PC-3 (cell line): Measurements from ENCODE around the gene TAGAP. TPM values are rescaled to one million over a fixed set of nuclear protein-coding genes. Genes with fewer than 3 reads are reported as not detected.

Experiments
- ATAC-seq: fragments of 200-7000 bp; cut with Tn5 transposase; 2 replicates; pipeline ENCODE4 v1.9.1; 2020; ENCODE audit warnings: mild to moderate bottlenecking, moderate library complexity
- BruUV-seq: library from RNA; stranded (reverse); fragments of 400-500 nt; replicated peaks from 2 replicates; lab custom pipeline; 2021; lab: Mats Ljungman, UMichigan
- CTCF ChIA-PET: fragments of 300-600 bp; sonication (Branson Sonifier 250); formaldehyde crosslinking; loops from one replicate; lab custom pipeline; 2022; ENCODE audit warnings: antibody characterized with exemption; lab: Charles Lee
- POLR2A ChIA-PET: fragments of 300-600 bp; sonication (Branson Sonifier 250); formaldehyde crosslinking; loops from one replicate; lab custom pipeline; 2022; ENCODE audit warnings: antibody characterized with exemption; ENCODE audit not compliant: unreplicated experiment; lab: Charles Lee
- DNase-seq: peaks from one replicate; pipeline ENCODE4 v3.0.0-alpha.2; 2015
- H2AFZ ChIP-seq: fragments of 300-600 bp; sonication (generic); 2 replicates; pipeline ENCODE4 v1.6.0; 2016; ENCODE audit warnings: antibody characterized with exemption, low read length
- H3F3A ChIP-seq: fragments of 300-600 bp; sonication (generic); one replicate; pipeline ENCODE4 v1.6.0; 2017; ENCODE audit warnings: antibody characterized with exemption, low read length, control low read depth, mild to moderate bottlenecking; ENCODE audit not compliant: unreplicated experiment
- H3K27ac ChIP-seq: fragments of 300-600 bp; sonication (generic); 2 replicates; pipeline ENCODE4 v1.5.1; 2016; ENCODE audit warnings: mild to moderate bottlenecking, low read length
- H3K27me3 ChIP-seq: fragments of 300-600 bp; sonication (generic); 2 replicates; pipeline ENCODE4 v1.6.1; 2016; ENCODE audit warnings: low read length, mixed read lengths
- H3K36me3 ChIP-seq: fragments of 300-600 bp; sonication (generic); 2 replicates; pipeline ENCODE4 v1.6.1; 2016; ENCODE audit warnings: low read depth, mixed run types, low read length, mixed read lengths
- H3K4me1 ChIP-seq: fragments of 300-600 bp; sonication (generic); 2 replicates; pipeline ENCODE4 v1.5.1; 2016; ENCODE audit warnings: low read length; ENCODE audit not compliant: insufficient read depth
- H3K4me2 ChIP-seq: fragments of 300-600 bp; sonication (generic); 2 replicates; pipeline ENCODE4 v1.6.0; 2016; ENCODE audit warnings: low read length
- H3K4me3 ChIP-seq: fragments of 300-600 bp; sonication (generic); 2 replicates; pipeline ENCODE4 v1.5.1; 2016; ENCODE audit warnings: mild to moderate bottlenecking, low read length, mixed read lengths
- H3K79me2 ChIP-seq: fragments of 300-600 bp; sonication (generic); 2 replicates; pipeline ENCODE4 v1.6.1; 2017; ENCODE audit warnings: low read length, mixed read lengths
- H3K9ac ChIP-seq: fragments of 300-600 bp; sonication (generic); 2 replicates; pipeline ENCODE4 v1.6.0; 2016; ENCODE audit warnings: mild to moderate bottlenecking, low read length
- H3K9me2 ChIP-seq: fragments of 300-600 bp; sonication (generic); replicated peaks from 2 replicates; pipeline ENCODE4 v1.6.1; 2016; ENCODE audit warnings: mixed run types, low read length, mixed read lengths
- H3K9me3 ChIP-seq: fragments of 300-600 bp; sonication (generic); 2 replicates; pipeline ENCODE4 v1.6.1; 2016; ENCODE audit warnings: low read length, mixed read lengths
- H4K20me1 ChIP-seq: fragments of 300-600 bp; sonication (generic); 2 replicates; pipeline ENCODE4 v1.6.1; 2016; ENCODE audit warnings: low read length, mixed read lengths
- CTCF ChIP-seq: fragments of 300-600 bp; sonication (generic); conservative IDR thresholded peaks from 2 replicates; pipeline ENCODE4 v1.5.1; 2017; ENCODE audit warnings: antibody characterized with exemption, low read depth, mild to moderate bottlenecking, low read length
- EZH2 ChIP-seq: fragments of 300-600 bp; sonication (generic); IDR thresholded peaks from one replicate; pipeline ENCODE4 v1.6.1; 2017; ENCODE audit warnings: antibody characterized with exemption, mild to moderate bottlenecking, low read length; ENCODE audit not compliant: unreplicated experiment
- EZH2phosphoT487 ChIP-seq: fragments of 300-600 bp; sonication (generic); IDR thresholded peaks from 2 replicates; pipeline ENCODE4 v1.6.1; 2018; ENCODE audit warnings: mild to moderate bottlenecking, antibody characterized with exemption, low read length, borderline replicate concordance
- intact Hi-C: fragments of 100-400 bp; cut with micrococcal nuclease; formaldehyde crosslinking; loops from 2 replicates; pipeline ENCODE4 v1.9.0; 2023
- total RNA-seq: library from RNA; depleted of rRNA; stranded (reverse); fragments of >200 nt; gene quantifications from 2 replicates; pipeline ENCODE4 v1.2.3, GENCODE V29; 2014

Gene TAGAP
- total RNA-seq, 1 experiment from 2014 or later, result not detected

- DNase-seq, result no peak
- intact Hi-C loops, result no loop called here
- no peaks in the 10 kb centered on the region for H3K27me3 ChIP-seq
- H3K4me1 ChIP-seq, result peaks cover 25% of the 10 kb centered on the region
- H3K9me3 ChIP-seq, result no peaks in the 10 kb centered on the region
- ATAC-seq, result no peak
- POLR2A ChIA-PET, result no interaction called here
- no peaks in the 10 kb centered on the region for H3K9me2 ChIP-seq
- no peak overlapping the region for H3K4me3 ChIP-seq
- no peaks in the 10 kb centered on the region for H4K20me1 ChIP-seq
- H3K4me2 ChIP-seq, result no peak overlapping the region
- TF ChIP-seq EZH2phosphoT487, result no peak
- TF ChIP-seq CTCF, result no peak
- no peak for TF ChIP-seq EZH2
- no peak overlapping the region for H3K9ac ChIP-seq
- no peaks in the 10 kb centered on the region for H3F3A ChIP-seq
- CTCF ChIA-PET, result no interaction called here
- no peak overlapping the region for H3K27ac ChIP-seq
- H3K36me3 ChIP-seq, result no peaks in the 10 kb centered on the region
- H3K79me2 ChIP-seq, result no peaks in the 10 kb centered on the region
- no TSS peak for BruUV-seq
- H2AFZ ChIP-seq, result no peak overlapping the region
Measured at GRCh38 chr6:159036673-159037072, 8.1 kb downstream of the TAGAP start.

GRCh38 chr6:159035891-159036290, 8.9 kb downstream of the TAGAP start:
- TF ChIP-seq EZH2 (no peak), EZH2phosphoT487 (no peak), CTCF (no peak)
- Histone ChIP-seq H3K9me3 (no peaks in the 10 kb centered on the region), H3K27me3 (no peaks in the 10 kb centered on the region), H4K20me1 (no peaks in the 10 kb centered on the region), H3K4me1 (peaks cover 25% of the 10 kb centered on the region), H3K9ac (no peak overlapping the region), H2AFZ (no peak overlapping the region), H3K79me2 (no peaks in the 10 kb centered on the region), H3K9me2 (no peaks in the 10 kb centered on the region), H3F3A (no peaks in the 10 kb centered on the region), H3K4me3 (no peak overlapping the region), H3K4me2 (no peak overlapping the region), H3K36me3 (no peaks in the 10 kb centered on the region), H3K27ac (no peak overlapping the region)
- ChIA-PET CTCF (no interaction called here), POLR2A (no interaction called here)
- no TSS peak for BruUV-seq
- no peak for DNase-seq
- ATAC-seq, result no peak
- intact Hi-C loops, result no loop called here

- Histone ChIP-seq H3K27ac (no peak overlapping the region), H3K4me2 (no peak overlapping the region), H3K9me2 (no peaks in the 10 kb centered on the region), H3K4me3 (no peak overlapping the region), H3K27me3 (no peaks in the 10 kb centered on the region), H4K20me1 (no peaks in the 10 kb centered on the region), H3F3A (no peaks in the 10 kb centered on the region), H3K4me1 (peaks cover 11% of the 10 kb centered on the region; the same call in 1 of the 2 replicates), H3K36me3 (no peaks in the 10 kb centered on the region), H2AFZ (no peak overlapping the region), H3K9me3 (no peaks in the 10 kb centered on the region), H3K79me2 (no peaks in the 10 kb centered on the region), H3K9ac (no peak overlapping the region)
- CTCF ChIA-PET, result no interaction called here
- no peak for TF ChIP-seq EZH2
- TF ChIP-seq CTCF, result no peak
- BruUV-seq, result no TSS peak
- POLR2A ChIA-PET, result no interaction called here
- no peak for ATAC-seq
- intact Hi-C loops, result no loop called here
- DNase-seq, result no peak
Measured at GRCh38 chr6:159033160-159034049, 11.4 kb downstream of the TAGAP start.
